ENCODE data around the gene ISOC1. TPM values are rescaled to one million over a fixed set of nuclear protein-coding genes. Genes with fewer than 3 reads are reported as not detected.
A peak's percentile ranks its signal among the peaks of the same experiment; 100 is the strongest.

Gene ISOC1
- polyA plus RNA-seq, 3 donors: 40.0 to 41.9 (median 41.0) TPM

DNA sequence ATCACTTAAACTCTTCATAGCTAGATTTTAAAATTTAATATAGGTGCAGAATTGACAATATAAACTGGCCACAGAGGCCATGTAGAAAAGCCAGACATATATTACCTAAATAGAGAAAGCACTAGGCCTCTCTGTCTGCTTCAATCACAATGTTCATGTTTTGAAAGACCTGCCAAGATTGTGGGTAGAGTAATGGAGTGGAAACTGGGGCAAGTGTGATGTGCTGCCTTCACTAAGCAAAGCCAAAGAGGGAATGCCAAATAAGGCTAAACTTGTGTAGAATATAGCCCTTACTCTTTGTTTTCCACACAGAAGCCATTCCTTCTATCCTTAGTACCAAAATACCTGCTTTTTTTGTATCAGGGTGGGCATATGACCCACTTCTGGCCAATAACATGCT lies 15.1 kb upstream of the ISOC1 start:
- DNase-seq: no peak

DNA sequence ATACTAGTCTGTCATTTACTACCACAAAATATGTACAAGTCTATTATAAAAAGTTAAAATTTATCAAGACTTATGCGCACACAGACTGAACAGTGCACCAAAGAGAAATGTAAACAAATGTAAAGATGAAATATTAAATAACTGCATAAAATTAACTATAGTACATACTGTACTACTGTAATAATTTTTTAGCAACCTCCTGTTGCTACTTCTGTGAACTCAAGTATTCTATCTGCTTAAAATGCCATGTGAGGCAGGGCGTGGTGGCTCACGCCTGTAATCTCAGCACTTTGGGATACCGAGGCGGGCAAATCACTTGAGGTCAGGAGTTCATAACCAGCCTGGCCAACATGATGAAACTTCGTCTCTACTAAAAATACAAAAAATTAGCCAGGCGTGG lies 13.8 kb upstream of the ISOC1 start:
- DNase-seq: no peak

- DNase-seq: no peak
Measured at GRCh38 chr5:129082225-129083136, 12.1 kb upstream of the ISOC1 start.

DNA sequence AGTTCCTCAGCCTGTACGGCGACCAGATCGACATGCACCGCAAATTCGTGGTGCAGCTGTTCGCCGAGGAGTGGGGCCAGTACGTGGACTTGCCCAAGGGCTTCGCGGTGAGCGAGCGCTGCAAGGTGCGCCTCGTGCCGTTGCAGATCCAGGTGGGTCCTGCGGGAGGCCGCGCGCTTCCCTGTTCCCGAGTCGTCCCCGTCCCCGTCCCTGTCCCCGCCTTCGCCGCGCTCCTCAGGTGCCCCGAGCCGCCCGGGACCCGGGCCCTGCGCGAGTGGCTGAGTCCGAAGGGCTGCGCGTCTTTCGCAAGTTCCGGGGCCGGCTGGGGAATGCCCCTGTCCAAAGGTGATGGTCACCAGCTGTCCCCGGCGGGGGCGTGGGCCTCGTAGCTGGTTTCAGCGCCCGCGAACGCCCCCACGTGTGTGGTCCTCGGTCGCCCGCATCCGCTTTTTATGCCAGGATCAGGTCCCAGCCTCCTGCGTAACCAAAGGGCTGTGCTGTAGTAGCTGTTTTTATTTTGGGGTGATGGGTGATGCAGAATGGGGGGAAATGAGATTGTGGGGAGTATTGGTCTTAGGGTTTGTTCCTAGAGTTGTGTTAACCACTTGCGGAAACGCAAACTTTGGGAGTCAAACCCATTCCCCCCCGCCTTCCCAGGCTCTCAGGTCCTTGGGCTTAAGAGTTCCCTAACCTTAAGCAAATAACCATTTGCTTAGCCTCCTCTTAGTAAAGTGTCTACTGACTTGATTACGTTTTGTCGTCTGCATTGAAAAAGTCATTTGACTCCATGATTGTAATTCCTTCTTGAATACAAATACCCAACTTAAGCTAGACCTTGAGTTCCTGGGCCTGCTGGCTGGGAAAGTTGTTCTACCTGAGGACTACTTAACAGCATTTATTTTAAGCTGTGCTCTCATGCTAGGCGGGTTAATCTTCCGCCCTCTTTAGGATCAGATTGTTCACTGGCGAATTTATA lies 663 bp downstream of the ISOC1 start:
- DNase-seq: peak; percentile 61

- DNase-seq: no peak
Measured at GRCh38 chr5:129096382-129096991, 1.9 kb downstream of the ISOC1 start.

DNA sequence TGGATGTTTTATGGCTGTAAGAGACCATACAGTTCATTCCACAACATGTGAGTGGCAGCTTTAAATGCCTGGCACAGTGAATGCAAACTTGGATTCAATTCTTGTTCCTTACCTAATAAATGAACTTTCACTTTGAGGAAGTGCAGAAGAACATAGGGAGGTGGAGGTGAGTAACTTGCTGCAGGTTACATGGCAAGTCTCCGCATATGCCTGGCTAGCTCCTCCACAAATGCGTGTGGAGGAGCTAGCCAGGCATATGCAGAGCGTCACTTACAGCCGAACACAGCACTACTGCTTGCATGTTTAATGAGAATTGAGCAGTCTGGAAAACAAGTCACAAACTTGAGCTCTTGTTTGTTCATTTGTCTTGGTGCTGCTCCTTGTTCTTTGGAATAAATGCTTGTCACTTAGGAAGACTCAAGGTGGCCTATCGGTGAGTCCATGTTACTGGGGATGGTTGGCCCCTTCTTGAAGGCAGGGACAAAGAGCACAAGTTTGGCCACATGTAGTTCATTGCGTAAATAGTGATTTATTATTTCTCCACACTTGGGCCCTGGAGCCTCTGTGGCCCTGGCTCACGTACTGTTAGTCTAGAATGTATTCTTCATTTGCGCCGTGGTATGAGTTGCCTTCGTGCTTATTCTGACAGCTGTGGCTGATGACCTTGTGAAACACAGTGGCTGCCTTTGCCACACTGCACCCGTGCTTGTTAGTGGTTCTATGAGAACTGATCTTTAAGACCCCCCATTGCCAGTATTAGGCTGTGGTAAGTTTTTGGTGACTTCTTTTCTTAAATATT lies 3.1 kb downstream of the ISOC1 start:
- DNase-seq: no peak

DNA sequence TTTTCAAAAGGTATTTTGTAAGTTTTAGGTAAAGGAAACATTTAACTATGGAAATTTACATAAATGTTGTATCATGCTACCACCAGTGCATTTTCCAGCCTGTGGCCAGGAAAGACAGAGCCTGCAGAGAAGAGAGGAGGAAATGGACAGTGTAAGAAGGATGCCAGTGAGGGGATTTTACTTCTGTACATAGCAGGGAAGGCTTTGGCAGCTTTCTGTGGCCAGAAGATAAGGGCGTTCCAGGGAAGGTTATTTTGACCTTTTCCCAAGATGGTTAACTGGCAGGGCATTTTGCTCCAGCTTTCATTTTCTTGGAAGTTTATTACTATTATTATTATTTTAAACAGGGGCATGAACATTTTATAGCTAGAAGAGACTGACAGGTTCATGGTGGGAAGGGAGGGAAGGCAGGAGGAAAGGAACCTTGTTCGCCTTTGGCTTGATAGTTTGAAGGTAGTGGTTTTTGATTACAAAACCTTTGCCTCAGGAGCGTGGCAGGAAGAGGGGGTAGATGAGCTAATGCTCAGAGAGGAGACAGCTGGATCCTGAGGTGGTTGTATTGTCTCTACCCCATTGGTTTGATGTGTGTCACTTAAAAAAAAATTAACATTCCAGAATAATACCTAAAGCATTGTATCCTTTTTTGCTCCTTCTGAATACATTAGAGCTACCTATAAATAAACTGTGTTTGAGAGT lies 4.1 kb downstream of the ISOC1 start:
- no peak for DNase-seq

DNA sequence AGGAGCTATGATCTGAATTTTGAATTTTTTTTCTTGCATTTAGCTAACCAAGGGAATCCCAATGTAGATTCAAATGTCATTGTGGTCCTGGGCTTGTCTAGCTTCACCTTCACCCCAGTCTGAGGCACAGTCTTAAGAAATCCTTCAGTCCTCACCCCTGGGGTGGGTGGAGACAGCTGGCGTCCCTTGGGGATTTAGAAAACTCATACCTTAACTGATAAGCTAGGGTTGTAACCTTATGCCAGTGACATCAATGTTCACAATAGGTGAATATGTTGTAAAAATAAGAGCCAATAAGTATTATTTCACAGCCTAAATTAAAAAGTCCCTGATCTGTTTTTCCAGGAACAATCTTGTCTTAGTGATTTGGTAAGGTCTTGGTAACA lies 4.6 kb downstream of the ISOC1 start:
- DNase-seq: no peak

DNA sequence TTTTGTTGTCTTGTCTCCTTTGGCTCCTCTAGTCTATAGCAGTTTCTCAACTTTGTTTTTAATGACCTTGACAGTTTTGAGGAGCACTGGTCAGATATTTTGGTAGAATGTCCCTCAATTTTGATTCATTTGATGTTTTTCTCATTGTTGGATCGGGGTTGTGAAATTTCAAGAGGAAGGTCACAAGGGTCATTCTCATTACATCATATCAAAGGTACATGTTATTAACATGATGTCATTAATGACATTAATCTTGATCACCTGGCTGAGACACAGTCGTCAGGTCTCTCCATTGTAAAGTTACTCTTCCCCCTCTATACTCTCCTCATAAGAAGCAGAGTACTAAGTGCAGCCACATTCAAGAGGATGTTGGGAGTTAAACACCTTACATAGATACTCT lies 7.2 kb downstream of the ISOC1 start:
- no peak for DNase-seq

DNA sequence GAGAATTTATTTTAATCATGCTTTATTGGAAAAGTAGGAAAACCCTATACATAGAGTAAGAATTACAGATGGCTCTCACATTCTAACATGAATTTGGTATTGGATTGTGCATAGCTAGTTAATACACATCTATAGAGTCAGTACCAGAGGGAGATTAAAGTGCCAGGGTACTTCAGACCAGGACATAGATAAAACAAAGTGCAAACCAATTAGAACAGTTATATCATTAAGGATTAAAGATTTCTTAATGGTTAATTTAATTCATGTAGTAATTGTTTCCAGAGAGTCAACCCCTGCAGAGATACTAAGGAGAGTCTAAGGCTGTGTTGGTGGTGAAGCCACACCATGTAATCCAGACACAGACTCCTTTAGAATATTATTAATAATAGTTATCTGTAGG lies 8.8 kb downstream of the ISOC1 start:
- DNase-seq: no peak

DNA sequence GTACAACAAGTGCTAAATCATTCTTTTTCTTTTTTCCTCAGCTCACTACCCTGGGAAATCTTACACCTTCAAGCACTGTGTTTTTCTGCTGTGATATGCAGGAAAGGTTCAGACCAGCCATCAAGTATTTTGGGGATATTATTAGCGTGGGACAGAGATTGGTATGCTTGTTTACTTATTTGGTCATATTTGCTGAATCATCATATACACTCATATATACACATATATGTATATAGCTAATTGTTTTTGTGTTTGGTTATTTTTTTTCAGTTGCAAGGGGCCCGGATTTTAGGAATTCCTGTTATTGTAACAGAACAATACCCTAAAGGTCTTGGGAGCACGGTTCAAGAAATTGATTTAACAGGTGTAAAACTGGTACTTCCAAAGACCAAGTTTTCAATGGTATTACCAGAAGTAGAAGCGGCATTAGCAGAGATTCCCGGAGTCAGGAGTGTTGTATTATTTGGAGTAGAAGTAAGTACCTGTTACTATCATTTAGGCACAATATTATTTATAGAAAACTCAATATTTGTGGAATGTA lies 10.4 kb downstream of the ISOC1 start:
- DNase-seq: no peak

DNA sequence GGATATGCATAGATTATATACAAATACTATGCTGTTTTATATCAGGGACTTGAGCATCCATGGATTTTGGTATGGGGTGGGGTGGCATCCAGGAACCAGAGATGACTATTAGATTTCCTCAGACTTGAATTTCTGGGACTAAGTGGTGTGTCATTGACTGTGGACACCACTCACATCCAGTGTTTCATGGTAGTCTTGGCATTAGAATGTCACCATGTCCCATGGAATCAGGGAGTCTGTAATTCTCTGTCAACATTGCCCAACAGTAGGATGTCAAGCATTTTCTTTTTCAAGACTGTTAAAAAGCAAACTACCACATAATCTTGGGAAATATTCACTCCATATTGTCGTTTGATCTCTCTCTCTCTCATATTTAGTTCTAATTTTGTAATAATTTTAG lies 13.1 kb downstream of the ISOC1 start:
- no peak for DNase-seq

DNA sequence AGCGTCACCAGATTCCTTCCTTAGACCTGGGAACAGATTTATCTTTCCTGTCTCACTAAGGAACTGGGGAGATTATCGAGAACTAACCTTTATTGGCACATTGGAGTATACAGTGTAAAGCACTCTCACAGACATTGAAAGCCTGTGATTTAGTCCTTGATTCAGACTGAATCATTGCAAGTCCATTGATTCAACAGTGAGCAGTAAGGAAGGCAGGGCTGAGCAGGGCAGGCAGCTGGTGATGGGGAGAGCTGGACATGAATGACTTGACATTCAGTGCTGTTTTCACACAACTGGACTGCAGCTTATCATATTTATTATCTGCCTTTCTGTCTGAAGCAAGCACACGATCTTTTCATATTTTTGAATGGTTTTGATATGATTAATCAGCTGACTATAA lies 16.2 kb downstream of the ISOC1 start:
- DNase-seq: no peak

DNA sequence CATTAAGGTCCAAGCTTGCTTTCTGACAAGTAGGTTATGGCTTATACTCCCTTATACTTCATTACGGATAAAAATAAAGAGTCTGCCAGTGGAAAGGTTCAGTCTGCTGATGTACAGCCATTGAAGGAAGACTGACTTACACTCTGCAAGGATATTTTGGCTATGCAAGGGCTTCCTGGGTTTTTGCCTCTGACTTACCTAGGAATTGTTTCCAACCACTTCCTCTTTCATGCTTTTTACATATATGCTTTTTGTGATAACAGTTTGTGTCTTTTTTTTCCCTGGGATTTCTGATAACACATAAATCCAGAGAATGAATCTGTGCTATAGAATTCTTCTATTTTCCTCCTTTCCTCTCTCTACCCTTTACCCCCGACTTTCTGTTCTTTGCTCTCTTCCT lies 16.8 kb downstream of the ISOC1 start:
- DNase-seq: no peak

DNA sequence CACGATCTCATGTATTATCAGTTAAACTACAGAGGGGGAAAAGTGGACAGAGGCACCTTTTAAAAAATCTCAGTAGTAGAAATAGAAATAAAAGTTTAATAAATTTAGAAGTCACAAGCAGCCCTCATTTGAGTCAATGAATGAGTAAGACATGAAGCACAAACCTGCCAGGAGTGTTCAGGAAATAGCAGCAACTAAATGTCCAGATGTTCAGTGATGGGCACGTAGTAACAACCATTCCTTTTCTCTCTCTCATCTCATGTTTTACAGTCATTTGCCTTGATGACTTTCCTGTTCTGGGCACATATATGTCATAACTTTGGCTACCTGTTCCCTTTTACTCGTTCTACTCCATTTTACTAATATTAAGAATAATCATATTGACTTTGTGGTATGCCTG lies 17.7 kb downstream of the ISOC1 start:
- no peak for DNase-seq

GRCh38 chr5:129113867-129114266 lies 19.3 kb downstream of the ISOC1 start:
- no peak for DNase-seq

DNA sequence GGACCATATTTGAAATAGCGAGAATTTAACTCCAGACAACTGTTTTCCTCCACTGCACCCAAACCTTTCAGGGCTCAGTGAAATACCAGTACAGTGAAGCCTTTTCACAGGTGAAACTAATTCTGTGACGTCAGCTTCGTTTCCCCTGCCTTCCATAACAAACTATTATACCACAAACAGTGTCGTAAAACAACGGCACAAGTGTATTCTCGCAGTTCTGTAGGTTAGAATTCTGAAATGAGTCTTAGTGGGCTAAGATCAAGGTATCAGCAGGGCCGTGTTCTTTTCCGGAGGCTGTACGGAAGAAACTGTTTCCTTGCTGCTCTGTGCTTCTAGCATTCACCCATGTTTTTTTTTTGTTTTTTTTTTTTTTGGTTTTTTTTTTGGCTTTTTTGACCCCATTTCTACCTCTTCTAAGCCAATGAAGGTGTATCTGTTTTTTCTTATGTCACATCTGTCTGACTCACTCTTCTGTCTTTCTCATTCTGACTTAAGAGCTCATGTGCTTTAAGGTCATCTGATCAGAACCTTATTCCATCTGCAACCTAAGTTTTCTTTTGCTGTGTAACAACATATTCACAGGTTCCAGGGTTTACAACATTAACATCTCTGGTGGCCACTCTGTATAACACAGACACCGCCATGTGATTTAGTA lies 20.1 kb downstream of the ISOC1 start:
- DNase-seq: no peak

DNA sequence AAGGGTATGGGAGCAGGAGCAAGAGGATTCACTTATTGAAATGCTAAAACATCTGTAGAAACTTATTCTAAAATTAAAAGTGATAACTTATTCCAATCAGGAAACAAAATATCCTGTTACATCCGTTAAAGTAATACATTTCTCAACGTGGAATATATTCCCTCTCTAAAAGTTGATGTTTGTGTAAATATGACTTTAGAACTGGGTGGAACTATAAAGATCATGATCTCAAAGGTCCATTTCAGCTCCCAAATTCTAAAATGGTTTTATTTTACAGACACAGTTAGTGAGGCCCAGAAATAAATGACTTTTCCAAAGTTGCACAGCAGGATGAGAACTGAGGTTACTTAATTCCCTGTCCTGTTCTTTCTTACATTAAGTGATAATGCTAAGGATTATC lies 21.1 kb downstream of the ISOC1 start:
- no peak for DNase-seq

GRCh38 chr5:129116797-129117196 lies 22.2 kb downstream of the ISOC1 start:
- no peak for DNase-seq

- DNase-seq: peak; percentile 14
Measured at GRCh38 chr5:129118405-129118804, 23.9 kb downstream of the ISOC1 start.

Data from renal pelvis (tissue), 4 donors.